ENCODE measurements around the gene GALNT2. TPM values are rescaled to one million over a fixed set of nuclear protein-coding genes. Genes with fewer than 3 reads are reported as not detected.

The GALNT2 gene
- total RNA-seq, 1 donor from 2014 or later = 81.6 TPM

- no peak for DNase-seq (ENCODE audit: extremely low read depth, low read depth, low spot score)
Observed at GRCh38 chr1:230199034-230199433, 132.0 kb downstream of the GALNT2 start.

DNA sequence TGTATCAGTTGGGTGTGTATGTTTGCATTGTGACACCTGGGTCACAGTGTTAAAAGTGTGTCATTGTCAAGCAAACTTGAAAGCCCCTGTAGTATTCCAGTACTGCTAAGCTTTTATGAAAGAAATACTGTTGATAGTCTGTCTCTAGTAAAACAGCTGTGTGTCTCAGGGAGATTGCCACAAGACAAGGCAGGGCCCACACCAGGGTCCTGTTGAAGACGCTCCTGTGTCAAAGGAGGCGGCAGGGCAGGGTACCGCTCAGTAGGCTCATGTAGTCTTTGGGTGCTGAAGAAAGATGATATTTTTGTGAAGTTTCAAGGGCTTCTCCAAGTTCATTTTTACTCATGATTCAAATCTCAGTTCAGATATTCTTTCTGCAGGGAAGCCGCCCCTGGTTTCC lies 132.5 kb downstream of the GALNT2 start:
- DNase-seq (ENCODE audit: extremely low read depth, low read depth, low spot score) = no peak

GRCh38 chr1:230200276-230200675 lies 133.2 kb downstream of the GALNT2 start:
- no peak for DNase-seq (ENCODE audit: extremely low read depth, low read depth, low spot score)

- no peak for DNase-seq (ENCODE audit: extremely low read depth, low read depth, low spot score)
Observed at GRCh38 chr1:230201445-230201844, 134.4 kb downstream of the GALNT2 start.

GRCh38 chr1:230204842-230205241 lies 137.8 kb downstream of the GALNT2 start:
- no peak for DNase-seq (ENCODE audit: extremely low read depth, low read depth, low spot score)

DNA sequence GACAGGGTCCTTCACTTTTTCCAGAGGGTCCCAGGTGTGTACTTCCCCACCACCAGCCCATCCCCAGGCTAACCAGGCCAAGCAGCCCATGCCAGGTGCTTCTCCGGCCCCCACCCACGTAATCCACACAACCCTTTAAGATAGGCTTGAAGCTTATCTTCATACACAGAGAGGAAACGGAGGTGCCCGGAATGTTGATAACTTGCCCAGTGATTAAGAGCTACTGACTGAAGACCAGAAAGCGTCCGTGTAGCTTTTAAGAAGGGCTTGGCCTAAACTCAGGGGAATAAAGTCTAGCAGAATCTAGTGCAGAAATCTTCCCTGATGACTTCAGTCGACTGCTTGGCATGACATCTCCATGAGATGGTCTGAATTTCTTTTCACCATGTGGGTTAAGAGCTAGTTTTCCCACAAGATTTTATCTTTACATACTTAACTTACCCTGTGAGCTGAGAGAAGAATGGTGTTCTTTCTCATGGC lies 138.7 kb downstream of the GALNT2 start:
- no peak for DNase-seq (ENCODE audit: extremely low read depth, low read depth, low spot score)

GRCh38 chr1:230206207-230206606 lies 139.2 kb downstream of the GALNT2 start:
- DNase-seq (ENCODE audit: extremely low read depth, low read depth, low spot score) = no peak

- no peak for DNase-seq (ENCODE audit: extremely low read depth, low read depth, low spot score)
Observed at GRCh38 chr1:230206976-230207375, 139.9 kb downstream of the GALNT2 start.

DNA sequence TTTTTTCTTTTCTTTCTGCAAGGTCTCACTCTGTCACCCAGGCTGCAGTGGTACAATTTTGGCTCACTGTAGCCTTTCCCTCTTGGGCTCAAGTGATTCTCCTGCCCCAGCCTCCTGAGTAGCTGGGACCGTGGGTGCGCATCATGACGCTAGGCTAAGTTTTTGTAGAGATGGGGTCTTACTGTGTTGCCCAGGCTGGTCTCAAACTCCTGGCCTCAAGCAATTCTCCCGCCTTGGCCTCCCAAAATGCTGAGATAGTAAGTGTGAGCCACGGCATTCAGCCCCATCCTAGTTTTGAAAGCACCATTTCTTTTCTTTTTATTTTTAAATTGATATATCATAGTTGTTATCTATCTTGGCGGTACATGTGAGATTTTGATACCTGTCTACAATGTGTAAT lies 140.6 kb downstream of the GALNT2 start:
- no peak for DNase-seq (ENCODE audit: extremely low read depth, low read depth, low spot score)

DNA sequence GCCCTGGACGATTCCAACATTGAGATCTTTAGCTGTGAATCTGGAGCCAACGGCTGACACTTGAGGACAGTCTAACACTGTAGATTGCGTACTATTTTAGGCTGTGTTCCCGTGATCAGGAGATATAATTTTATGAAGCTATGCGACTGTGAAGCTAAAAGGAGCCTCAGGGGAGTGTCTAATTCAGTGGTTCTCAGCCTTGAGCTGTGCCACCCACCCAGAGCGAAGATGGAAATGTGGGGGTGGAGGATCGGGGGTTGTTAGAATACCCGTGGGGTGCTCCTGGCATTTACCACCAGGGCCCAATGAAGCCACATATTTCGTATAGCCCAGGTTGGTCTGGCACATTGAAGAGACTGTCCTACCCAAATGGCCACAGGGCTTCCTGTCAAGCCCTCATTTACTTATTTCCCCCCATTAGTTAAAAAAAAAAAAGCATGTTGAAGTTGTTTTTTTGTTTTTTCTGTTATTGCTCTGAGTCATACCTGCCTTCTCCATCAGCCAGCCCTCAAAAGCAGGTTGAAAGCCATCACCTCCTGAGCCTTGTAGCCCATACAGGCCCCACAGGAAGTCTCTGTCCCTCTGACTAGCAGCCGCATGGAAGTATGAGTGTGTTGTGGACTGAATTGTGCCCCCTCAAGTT lies 141.7 kb downstream of the GALNT2 start:
- no peak for DNase-seq (ENCODE audit: extremely low read depth, low read depth, low spot score)

DNA sequence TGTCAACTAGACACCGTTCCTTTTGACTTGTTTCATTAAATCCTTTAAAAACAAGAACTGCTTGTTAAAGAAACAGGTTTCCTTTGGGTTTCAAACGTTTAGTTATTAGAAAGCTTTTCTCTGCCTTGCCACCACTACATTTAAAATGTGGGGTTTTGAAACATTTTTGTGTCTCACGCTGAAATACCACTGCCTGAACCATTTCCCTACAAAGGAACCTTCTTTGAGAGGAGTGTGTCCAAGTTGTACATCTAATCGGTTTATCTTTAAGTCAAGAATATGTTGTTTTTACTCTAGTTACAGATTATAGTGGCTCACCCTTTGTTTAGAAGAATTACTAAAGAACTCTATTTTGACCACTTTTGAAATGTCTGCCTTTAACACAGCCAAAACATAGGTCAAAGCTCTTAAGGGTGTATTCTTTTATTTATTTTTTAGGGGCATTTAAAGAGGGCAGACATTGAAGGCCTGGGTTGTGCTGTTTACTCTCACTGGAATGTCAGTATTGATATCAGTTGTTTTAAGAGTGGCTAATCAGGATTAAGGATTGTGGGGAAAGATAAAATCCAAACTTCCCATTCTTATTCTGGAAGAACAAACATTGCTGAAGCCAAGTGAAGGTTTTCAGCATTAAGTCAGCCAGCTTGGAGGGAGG lies 143.4 kb downstream of the GALNT2 start:
- DNase-seq (ENCODE audit: extremely low read depth, low read depth, low spot score) = no peak

GRCh38 chr1:230210981-230211336 lies 143.9 kb downstream of the GALNT2 start:
- DNase-seq (ENCODE audit: extremely low read depth, low read depth, low spot score) = no peak

DNA sequence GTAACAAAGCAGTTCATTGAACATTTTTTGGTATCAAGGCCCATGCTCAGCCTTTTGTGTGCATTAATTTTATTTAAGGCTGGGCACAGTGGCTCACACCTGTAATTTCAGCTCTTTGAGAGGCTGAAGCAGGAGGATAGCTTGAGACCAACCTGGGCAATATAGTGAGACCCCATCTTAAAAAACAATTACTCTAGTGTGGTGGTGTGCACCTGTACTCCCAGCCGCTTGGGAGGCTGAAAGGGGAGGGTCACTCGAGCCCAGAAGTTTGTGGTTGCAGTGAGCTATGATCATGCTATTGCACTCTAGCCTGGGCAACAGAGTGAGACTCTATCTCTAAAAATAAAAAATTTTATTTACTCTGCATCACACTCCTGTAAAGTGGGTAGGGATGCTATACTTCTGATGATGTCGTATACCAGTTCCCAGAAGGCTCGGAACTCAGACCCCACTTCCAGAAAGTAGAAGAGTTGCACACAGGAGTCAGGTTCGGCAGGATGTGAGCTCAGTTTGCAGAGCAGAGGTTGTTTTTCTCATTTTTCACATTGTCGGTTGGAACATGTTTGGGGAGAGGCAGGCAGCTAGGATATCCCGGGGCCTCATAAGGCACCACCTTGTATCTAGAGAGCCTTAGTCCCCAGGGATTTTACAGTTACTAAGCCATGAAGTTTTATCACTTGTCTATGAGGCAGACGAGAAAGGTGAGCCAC lies 144.6 kb downstream of the GALNT2 start:
- DNase-seq (ENCODE audit: extremely low read depth, low read depth, low spot score) = no peak

- DNase-seq (ENCODE audit: extremely low read depth, low read depth, low spot score) = no peak
Observed at GRCh38 chr1:230212405-230212936, 145.4 kb downstream of the GALNT2 start.

DNA sequence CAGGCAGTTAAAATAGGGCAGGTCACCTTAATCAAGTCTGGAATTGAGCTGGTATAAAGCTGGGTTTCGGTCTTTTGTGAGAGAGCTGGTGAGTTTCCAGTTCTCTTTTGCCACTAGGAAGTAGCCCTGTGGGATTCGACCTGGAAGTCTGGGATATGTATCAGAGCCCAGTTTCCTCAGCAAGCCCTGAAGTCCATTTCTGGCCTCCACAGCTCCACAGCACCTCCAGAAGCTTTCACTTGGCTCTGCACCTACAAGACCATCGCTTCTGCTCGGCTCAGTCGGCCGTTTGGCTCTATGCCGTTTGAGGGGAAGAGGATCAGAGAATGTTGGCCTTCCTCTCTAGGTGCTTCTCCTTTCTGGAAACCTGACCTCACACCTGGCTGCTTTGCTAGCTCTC lies 148.0 kb downstream of the GALNT2 start:
- DNase-seq (ENCODE audit: extremely low read depth, low read depth, low spot score) = peak; percentile 74

GRCh38 chr1:230215529-230215928 lies 148.5 kb downstream of the GALNT2 start:
- DNase-seq (ENCODE audit: extremely low read depth, low read depth, low spot score) = no peak

- no peak for DNase-seq (ENCODE audit: extremely low read depth, low read depth, low spot score)
Observed at GRCh38 chr1:230216896-230217295, 149.9 kb downstream of the GALNT2 start.

- no peak for DNase-seq (ENCODE audit: extremely low read depth, low read depth, low spot score)
Observed at GRCh38 chr1:230218667-230219066, 151.6 kb downstream of the GALNT2 start.

DNA sequence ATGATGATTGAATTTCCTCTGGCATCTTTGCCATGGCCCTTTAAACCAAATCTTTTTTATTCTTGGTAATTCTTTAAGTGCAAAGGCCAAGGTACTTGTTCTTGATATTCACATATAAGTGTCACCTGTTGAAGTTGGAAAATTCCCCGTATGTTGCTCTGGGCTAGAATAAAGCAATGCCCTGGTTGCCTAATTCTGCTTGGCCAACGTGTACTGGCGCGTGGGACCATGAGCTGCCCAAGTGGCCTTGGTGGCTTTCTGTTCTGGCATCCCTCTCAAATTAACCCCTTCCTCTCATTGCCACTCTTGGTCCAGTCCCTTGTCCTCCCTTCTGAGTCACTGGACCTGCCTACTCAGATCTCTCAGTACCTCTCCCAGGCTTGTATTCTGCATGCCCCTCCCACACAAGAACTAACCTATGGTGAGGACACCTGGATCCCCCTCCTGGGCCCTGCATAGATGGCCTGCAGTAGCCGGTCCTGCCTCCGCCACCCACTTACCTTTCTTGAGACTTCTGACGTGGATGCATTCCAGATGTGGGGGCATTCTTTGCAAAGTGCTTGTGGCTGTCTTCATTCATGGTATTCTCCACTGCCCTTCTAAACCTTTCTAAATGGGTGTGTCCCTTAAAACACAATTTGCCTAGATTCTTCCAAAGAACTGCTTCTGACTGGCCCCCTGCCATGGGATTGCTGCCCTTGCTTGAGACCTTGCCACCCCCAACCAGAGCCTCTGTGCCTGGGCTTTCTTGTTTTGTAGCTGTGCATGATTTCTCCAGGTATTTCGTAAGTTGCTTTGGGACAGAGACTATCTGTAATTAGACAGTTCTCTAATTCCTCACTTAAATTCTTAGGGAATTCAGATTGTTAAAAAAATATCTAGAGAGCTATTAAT lies 152.4 kb downstream of the GALNT2 start:
- DNase-seq (ENCODE audit: extremely low read depth, low read depth, low spot score) = no peak

GRCh38 chr1:230220478-230220877 lies 153.4 kb downstream of the GALNT2 start:
- DNase-seq (ENCODE audit: extremely low read depth, low read depth, low spot score) = no peak

DNA sequence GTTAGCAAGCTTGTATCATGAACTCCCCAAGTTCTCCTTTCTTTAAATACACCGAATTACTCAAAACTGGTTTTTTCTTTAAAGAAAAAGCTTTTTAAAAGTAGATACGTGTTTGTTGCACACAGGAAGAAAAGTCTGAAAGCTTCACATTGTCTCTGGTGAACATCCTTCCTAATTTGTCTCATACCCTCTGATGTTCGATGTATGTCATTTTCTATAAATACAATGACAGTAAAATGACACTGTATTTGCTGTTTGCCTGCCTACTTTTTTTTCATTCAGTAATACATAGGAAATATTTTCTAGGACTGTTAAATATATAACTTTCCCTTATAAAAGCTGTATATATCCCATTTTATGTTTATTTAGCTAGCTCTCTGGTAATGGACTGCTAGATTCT lies 153.9 kb downstream of the GALNT2 start:
- DNase-seq (ENCODE audit: extremely low read depth, low read depth, low spot score) = no peak

All from glomerular endothelial cell (primary cell).